MCF 10A (cell line): ENCODE results near the gene TMEM51. TPM values are rescaled to one million over a fixed set of nuclear protein-coding genes. Genes with fewer than 3 reads are reported as not detected.

Experiments used
- BruUV-seq: library from RNA; stranded (reverse); fragments of 400-500 nt; replicated peaks from 2 replicates; lab custom pipeline; 2021; lab: Mats Ljungman, UMichigan
- CTCF ChIA-PET: fragments of 300-600 bp; sonication (Branson Sonifier 250); formaldehyde crosslinking; extraction: SDS; loops from one replicate; lab custom pipeline; 2021; ENCODE audit warnings: antibody characterized with exemption, inconsistent platforms; lab: Yijun Ruan, JAX
- POLR2A ChIA-PET: fragments of 300-600, 350-650 bp; sonication (Branson Sonifier 250); formaldehyde crosslinking; extraction: SDS; loops from one replicate; lab custom pipeline; 2020; ENCODE audit warnings: antibody characterized with exemption, inconsistent platforms; lab: Yijun Ruan, JAX
- DNase-seq: peaks from one replicate; pipeline ENCODE4 v3.0.0-alpha.2; 2018; ENCODE audit not compliant: unreplicated experiment
- H3K27ac Mint-ChIP-seq: one replicate; pipeline ENCODE4 v1.8.0; 2022; ENCODE audit warnings: mild to moderate bottlenecking, low read depth, mixed read lengths; ENCODE audit not compliant: unreplicated experiment
- H3K27me3 Mint-ChIP-seq: one replicate; pipeline ENCODE4 v1.8.0; 2022; ENCODE audit warnings: mixed read lengths; ENCODE audit not compliant: insufficient read depth, unreplicated experiment
- H3K36me3 Mint-ChIP-seq: one replicate; pipeline ENCODE4 v1.8.0; 2022; ENCODE audit warnings: mild to moderate bottlenecking, moderate library complexity, mixed read lengths; ENCODE audit not compliant: insufficient read depth, unreplicated experiment
- H3K4me1 Mint-ChIP-seq: one replicate; pipeline ENCODE4 v1.8.0; 2022; ENCODE audit warnings: mixed read lengths; ENCODE audit not compliant: insufficient read depth, unreplicated experiment
- H3K4me3 Mint-ChIP-seq: one replicate; pipeline ENCODE4 v1.8.0; 2022; ENCODE audit warnings: mild to moderate bottlenecking, moderate library complexity, mixed read lengths; ENCODE audit not compliant: unreplicated experiment
- H3K9me3 Mint-ChIP-seq: one replicate; pipeline ENCODE4 v1.8.0; 2022; ENCODE audit warnings: mixed read lengths; ENCODE audit not compliant: unreplicated experiment
- CTCF ChIP-seq: fragments of 200-600 bp; IDR thresholded peaks from one replicate; pipeline ENCODE4 v1.8.0; 2022; ENCODE audit warnings: antibody characterized with exemption, mild to moderate bottlenecking; ENCODE audit not compliant: unreplicated experiment
- intact Hi-C: fragments of 100-400 bp; cut with micrococcal nuclease; formaldehyde crosslinking; loops from 2 replicates; pipeline ENCODE4 v1.14.1; 2022
- total RNA-seq: library from RNA; stranded (reverse); gene quantifications from 2 replicates; pipeline ENCODE4 v1.2.3, GENCODE V29; 2022

TMEM51 gene
- total RNA-seq, 1 experiment from 2014 or later: 6.4 TPM

- H3K27ac Mint-ChIP-seq: peak overlapping the region; percentile 65
Measured at GRCh38 chr1:15178571-15179484, 25.3 kb downstream of the TMEM51 start.

GRCh38 chr1:15179485-15179883, 25.9 kb downstream of the TMEM51 start:
- CTCF ChIA-PET: interaction anchor here (0.6 to 1.6 kb wide), 4 partner anchors 27 to 142 kb away, joined by 3 to 7 read pairs (median 6); no protein-coding TSS in a partner anchor
- no peak overlapping the region for H3K4me3 Mint-ChIP-seq
- H3K4me1 Mint-ChIP-seq: peaks cover 18% of the 10 kb centered on the region

More at GRCh38 chr1:15178571-15179484, 25.3 kb downstream of the TMEM51 start:
- no peak for TF ChIP-seq CTCF
- H3K27me3 Mint-ChIP-seq: no peaks in the 10 kb centered on the region
- no TSS peak for BruUV-seq
- H3K36me3 Mint-ChIP-seq: peaks cover 4% of the 10 kb centered on the region
- no peak overlapping the region for H3K4me3 Mint-ChIP-seq
- CTCF ChIA-PET: interaction anchor here (0.6 to 1.6 kb wide), 5 partner anchors 26 to 288 kb away, joined by 3 to 7 read pairs (median 4); no protein-coding TSS in a partner anchor
- no peaks in the 10 kb centered on the region for H3K9me3 Mint-ChIP-seq
- DNase-seq: peak; percentile 94
- POLR2A ChIA-PET: interaction anchor here (0.8 to 1.7 kb wide), 5 partner anchors 20 to 43 kb away, joined by 3 to 7 read pairs (median 3); no protein-coding TSS in a partner anchor
- peaks cover 18% of the 10 kb centered on the region for H3K4me1 Mint-ChIP-seq
- intact Hi-C loops: no loop called here

GRCh38 chr1:15180189-15180588, 26.6 kb downstream of the TMEM51 start:
- intact Hi-C loops: no loop called here
- ChIA-PET POLR2A (interaction anchor here (1.2 to 1.3 kb wide), 2 partner anchors 15 to 16 kb away, joined by 3 read pairs; no protein-coding TSS in a partner anchor), CTCF (interaction anchor here (1.1 kb wide), 1 partner anchor 92 kb away, joined by 4 read pairs; no protein-coding TSS in a partner anchor)
- TF ChIP-seq CTCF: no peak
- no peaks in the 10 kb centered on the region for H3K27me3 Mint-ChIP-seq
- no peak overlapping the region for H3K27ac Mint-ChIP-seq
- DNase-seq: no peak
- peaks cover 4% of the 10 kb centered on the region for H3K36me3 Mint-ChIP-seq
- no peak overlapping the region for H3K4me3 Mint-ChIP-seq
- no TSS peak for BruUV-seq
- no peaks in the 10 kb centered on the region for H3K9me3 Mint-ChIP-seq
- peaks cover 18% of the 10 kb centered on the region for H3K4me1 Mint-ChIP-seq

More at GRCh38 chr1:15179485-15179883, 25.9 kb downstream of the TMEM51 start:
- peak overlapping the region; percentile 65 for H3K27ac Mint-ChIP-seq
- BruUV-seq: no TSS peak
- H3K36me3 Mint-ChIP-seq: peaks cover 4% of the 10 kb centered on the region
- DNase-seq: no peak
- no peaks in the 10 kb centered on the region for H3K9me3 Mint-ChIP-seq
- no peaks in the 10 kb centered on the region for H3K27me3 Mint-ChIP-seq
- POLR2A ChIA-PET: interaction anchor here (0.8 to 1.7 kb wide), 6 partner anchors 16 to 42 kb away, joined by 3 to 7 read pairs (median 3); no protein-coding TSS in a partner anchor
- TF ChIP-seq CTCF: no peak
- intact Hi-C loops: no loop called here
